Stimulated activated naive B cell treated with anti-CD40 and anti-IgM and Interleukin-4, amounts not matched to agents 10 μg/mL and 1 μg/mL and 100 μg/mL, for 72 hours (primary cell): ENCODE measurements around the gene WWOX.
"Not testable (repeated sequence)": the region's sequence is repeated elsewhere in the genome, so short reads cannot be mapped to it uniquely, and the experiment has no call there.

Experiments used
- ATAC-seq, 2 donors: fragments of 150-1000 bp; cut with Tn5 transposase; replicated peaks; 2 replicates each; pipeline ENCODE4 v1.10.0; 2021; ENCODE audit warnings: moderate library complexity in 1 of 2
- DNase-seq: peaks from one replicate; pipeline ENCODE4 v3.0.0; 2021
- H3K27ac Mint-ChIP-seq: one replicate; pipeline ENCODE4 v1.8.0; 2022; ENCODE audit warnings: mild to moderate bottlenecking, mixed read lengths
- H3K27me3 Mint-ChIP-seq, 2 donors: one replicate each; pipeline ENCODE4 v1.8.0; 2022; ENCODE audit warnings: mixed read lengths in 2 of 2
- H3K36me3 Mint-ChIP-seq, 2 donors: one replicate each; pipeline ENCODE4 v1.8.0; 2022; ENCODE audit warnings: mixed read lengths in 2 of 2, mild to moderate bottlenecking in 1 of 2
- H3K4me1 Mint-ChIP-seq, 2 donors: one replicate each; pipeline ENCODE4 v1.8.0; 2022; ENCODE audit warnings: mixed read lengths in 2 of 2, mild to moderate bottlenecking in 1 of 2
- H3K4me3 Mint-ChIP-seq, 2 donors: one replicate each; pipeline ENCODE4 v1.8.0; 2022; ENCODE audit warnings: mild to moderate bottlenecking in 2 of 2, mixed read lengths in 2 of 2, moderate library complexity in 1 of 2
- H3K9me3 Mint-ChIP-seq, 2 donors: one replicate each; pipeline ENCODE4 v1.8.0; 2022; ENCODE audit warnings: mixed read lengths in 2 of 2, mild to moderate bottlenecking in 1 of 2

WWOX gene

DNA sequence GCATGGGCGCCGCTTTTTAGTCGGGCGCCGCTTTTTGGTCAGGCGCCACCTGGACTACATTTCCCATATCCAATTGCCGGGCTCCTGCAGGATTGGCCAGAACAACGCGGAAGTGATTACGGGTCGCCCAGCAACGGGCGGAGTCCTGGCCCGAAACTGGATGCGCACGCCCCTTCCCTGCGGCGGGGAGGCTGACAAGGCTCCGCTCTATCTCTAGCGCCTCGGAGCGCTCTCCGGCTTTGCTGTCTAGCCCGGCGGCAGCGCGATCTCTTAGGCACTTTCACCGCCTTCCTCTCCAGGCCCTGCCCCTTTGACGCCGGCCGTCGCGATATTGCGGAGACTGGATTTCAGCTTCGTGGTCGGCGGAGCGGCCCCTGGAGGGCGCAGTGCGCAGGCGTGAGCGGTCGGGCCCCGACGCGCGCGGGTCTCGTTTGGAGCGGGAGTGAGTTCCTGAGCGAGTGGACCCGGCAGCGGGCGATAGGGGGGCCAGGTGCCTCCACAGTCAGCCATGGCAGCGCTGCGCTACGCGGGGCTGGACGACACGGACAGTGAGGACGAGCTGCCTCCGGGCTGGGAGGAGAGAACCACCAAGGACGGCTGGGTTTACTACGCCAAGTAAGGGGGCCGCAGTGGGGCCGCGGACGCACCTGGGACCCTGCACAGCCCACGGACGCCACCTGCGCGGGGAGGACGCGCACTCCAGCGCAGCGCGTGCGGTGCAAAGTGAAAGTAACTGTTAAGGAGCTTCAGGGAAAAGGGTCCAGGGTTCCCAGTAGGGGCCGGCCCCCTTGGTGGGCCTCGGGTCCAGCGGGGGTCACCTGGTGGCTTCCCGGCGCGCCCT, at the start of gene WWOX:
Gene WWOX, plus strand, starts transcription at position 384 of the 841 bp plus-strand sequence.
- Mint-ChIP-seq H3K4me1 (peaks cover 9 to 22% of the 10 kb centered on the region in 2 donors), H3K4me3 (peak within 1 kb of the TSS; percentile 94 to 97), H3K36me3 (no peaks in the 10 kb centered on the region), H3K27ac (peak within 1 kb of the TSS; percentile 94), H3K27me3 (peaks cover 4 to 11% of the 10 kb centered on the region in 2 donors), H3K9me3 (peaks cover 2% of the 10 kb centered on the region in 2 donors)
- ATAC-seq (peak; percentile 95 to 96), DNase-seq (peak; percentile 96)

DNA sequence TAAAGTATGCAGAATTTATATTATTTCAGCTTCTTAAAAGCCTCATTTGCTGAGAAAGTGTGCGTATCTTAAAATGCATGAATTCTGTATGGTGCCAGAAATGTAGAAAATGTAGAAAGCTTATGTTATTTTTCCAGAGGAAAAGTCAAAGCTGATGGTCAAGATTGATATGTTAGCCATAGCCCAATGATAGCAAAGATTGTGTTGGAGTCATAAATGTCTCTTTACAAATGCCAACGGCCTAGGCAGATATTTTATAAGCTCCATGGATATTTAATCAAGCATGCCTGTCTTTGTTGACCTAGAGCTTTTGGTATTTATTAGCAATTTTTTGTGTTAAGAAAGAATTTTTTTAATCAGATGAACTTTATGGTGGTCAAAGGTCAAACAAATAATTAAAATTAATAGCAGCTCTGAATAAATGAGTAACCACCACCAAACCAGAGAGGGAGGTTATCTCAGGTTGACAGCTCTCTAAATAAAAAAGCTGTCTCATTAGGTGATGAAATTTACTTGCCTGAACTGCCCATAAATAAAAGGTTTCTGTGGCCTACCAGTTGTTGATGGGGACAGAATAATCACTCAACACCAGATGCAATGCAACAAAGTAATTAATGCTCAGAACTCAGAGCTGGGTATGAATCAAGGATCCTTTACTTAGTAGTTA, 48.6 kb upstream of the WWOX start:
- no peak for DNase-seq
- Mint-ChIP-seq H3K27ac (no peak overlapping the region), H3K36me3 (no peaks in the 10 kb centered on the region), H3K27me3 (peaks cover 16 to 24% of the 10 kb centered on the region in 2 donors), H3K9me3 (no peaks in the 10 kb centered on the region), H3K4me3 (no peak overlapping the region), H3K4me1 (no peaks in the 10 kb centered on the region)
- ATAC-seq = no peak

DNA sequence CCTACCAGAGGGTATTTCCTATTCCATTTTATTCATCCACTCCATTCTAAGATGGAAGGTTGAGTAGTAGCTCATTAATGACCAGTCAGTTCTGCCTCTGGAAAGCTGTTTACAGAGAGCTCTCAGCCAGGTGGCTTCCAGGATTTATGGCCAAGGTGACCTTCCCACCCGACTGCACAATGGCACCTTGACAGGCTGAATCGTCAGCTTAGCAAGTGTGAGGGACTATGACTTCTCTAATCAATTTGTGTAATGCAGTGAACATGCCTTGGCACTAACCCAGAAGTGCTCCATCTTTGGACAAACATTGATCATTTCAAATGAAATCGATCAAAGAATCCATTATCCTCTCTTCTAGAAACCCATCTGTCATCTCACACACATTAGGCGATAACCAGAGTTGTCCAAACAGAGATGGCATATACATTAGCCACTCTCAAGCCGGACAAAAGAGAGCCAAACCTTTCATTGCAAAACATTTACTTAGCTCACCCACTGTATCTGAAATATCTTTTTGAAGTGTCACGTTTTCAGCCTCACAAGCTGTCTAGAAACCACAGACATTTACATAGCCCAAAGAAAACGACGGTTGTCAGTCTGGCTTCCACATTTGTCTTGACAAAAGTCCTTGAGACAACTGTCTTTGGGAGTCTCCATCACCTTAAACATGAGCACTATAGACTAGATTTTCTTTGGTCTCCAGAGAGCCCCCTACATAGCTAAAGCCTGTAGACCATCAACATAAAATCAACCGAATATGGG, 41.5 kb upstream of the WWOX start:
- Mint-ChIP-seq H3K4me1 (no peaks in the 10 kb centered on the region), H3K9me3 (no peaks in the 10 kb centered on the region), H3K27me3 (peaks cover 13 to 20% of the 10 kb centered on the region in 2 donors), H3K4me3 (no peak overlapping the region), H3K27ac (no peak overlapping the region), H3K36me3 (no peaks in the 10 kb centered on the region)
- no peak for DNase-seq
- ATAC-seq = no peak

DNA sequence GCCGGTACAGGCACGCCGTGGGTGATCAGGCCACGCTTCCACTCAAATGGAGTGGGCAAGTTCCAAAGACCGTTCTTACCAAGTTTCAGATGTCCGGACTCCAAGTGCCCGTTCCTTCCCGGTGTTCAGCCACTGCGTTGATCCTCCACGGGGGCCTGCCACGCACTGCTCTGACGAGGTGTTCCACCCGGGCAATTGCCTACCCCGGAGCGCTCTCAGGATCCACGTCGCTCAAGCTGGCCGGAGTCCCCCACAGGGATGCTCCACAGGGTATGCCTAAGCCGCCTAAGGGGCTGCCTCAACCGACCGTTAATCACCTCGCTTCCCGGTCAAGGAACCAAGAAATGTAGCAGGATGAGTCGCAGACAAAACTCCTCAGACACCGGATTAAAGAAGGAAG, 39.6 kb upstream of the WWOX start:
- not testable (repeated sequence) for ATAC-seq, DNase-seq, H3K4me1 Mint-ChIP-seq, H3K4me3 Mint-ChIP-seq, H3K36me3 Mint-ChIP-seq, H3K9me3 Mint-ChIP-seq, H3K27ac Mint-ChIP-seq
- peaks cover 17 to 19% of the 10 kb centered on the region in 2 donors for H3K27me3 Mint-ChIP-seq

DNA sequence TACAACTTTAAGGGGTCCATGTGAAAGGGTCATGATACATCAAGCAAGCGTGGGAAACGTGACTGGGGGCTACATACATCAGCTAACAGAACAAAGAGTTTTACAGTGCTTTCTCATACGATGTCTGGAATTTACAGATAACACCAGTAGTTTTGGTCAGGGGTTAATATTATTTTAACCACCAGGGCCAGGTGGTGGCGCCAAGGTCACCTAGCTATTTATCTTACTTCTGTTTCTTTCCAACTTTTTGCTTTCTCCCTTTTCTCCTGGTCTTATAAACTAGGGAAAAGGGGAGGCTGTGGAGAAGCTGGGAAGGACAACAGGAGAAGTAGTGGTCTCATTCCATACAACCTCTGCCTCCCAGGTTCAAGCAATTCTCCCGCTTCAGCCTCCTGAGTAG, 39.2 kb upstream of the WWOX start:
- Mint-ChIP-seq H3K9me3 (no peaks in the 10 kb centered on the region), H3K36me3 (no peaks in the 10 kb centered on the region), H3K27me3 (peaks cover 14 to 22% of the 10 kb centered on the region in 2 donors), H3K27ac (no peak overlapping the region), H3K4me3 (no peak overlapping the region), H3K4me1 (no peaks in the 10 kb centered on the region)
- DNase-seq = no peak
- ATAC-seq = no peak

DNA sequence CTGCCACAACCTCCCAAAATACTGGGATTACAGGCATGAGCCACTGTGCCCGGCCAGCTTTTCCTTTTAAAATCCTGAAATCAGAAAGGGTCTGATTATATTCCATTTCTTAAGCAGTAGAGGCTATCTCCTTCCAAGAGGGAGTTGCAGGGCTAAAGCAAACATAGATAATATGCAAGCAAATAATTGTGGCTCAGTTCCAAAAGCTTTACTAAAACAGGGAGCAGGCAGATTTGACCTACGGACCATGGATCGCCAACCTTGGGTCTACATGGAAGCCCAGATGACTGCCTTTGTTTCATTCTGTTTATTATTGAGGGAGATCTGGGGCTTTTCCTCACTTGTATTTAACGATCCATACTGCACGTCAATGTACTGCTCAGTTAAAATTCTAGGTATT, 38.6 kb upstream of the WWOX start:
- Mint-ChIP-seq H3K4me1 (no peaks in the 10 kb centered on the region), H3K36me3 (no peaks in the 10 kb centered on the region), H3K9me3 (no peaks in the 10 kb centered on the region), H3K4me3 (no peak overlapping the region), H3K27ac (no peak overlapping the region), H3K27me3 (peaks cover 14 to 27% of the 10 kb centered on the region in 2 donors)
- ATAC-seq = no peak
- no peak for DNase-seq

DNA sequence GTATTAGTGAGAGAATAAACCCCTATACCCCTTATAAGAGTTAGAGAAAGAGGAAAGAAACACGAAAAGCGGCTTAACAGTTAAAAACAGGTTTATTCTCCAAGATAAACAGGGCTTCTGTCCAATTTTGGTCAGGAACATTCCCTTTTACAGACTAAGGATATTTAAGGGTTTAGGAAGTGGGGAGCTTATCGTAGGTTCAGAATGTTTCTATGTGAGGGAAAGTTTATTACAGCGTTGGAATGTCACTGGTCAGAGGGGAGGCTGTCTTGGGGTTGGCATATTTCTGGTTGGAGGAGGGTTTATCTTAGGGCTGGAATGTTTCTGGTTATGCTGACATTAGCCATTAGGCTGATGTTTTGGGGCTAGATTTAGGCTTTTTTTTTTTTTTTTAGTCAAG, 34.1 kb upstream of the WWOX start:
- no peaks in the 10 kb centered on the region for H3K9me3 Mint-ChIP-seq
- peaks cover 0 to 30% of the 10 kb centered on the region in 2 donors for H3K27me3 Mint-ChIP-seq
- H3K27ac Mint-ChIP-seq = no peak overlapping the region
- no peaks in the 10 kb centered on the region for H3K4me1 Mint-ChIP-seq
- H3K36me3 Mint-ChIP-seq = no peaks in the 10 kb centered on the region
- no peak overlapping the region for H3K4me3 Mint-ChIP-seq
- ATAC-seq = no peak
- no peak for DNase-seq

DNA sequence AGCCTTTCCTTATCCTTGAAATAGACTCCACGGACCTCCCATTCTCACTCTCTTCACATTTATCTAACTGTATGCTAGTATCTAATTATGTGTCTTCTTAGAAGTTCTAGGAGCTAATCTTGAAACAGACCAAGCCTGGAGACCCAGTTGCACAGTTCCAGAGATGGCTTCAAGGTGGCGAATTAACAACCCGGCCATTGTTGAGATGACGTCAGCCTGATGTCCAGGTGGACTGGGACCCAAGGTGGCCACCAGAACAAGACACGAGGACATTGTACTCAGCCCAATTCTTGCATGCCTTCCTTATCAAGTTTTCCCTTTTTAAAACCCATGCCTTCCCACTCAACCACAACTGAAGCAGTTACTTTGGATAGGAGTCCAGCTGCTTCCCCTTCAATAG, 29.5 kb upstream of the WWOX start:
- ATAC-seq (no peak), DNase-seq (no peak)
- no peak overlapping the region for H3K4me3 Mint-ChIP-seq
- H3K27ac Mint-ChIP-seq = no peak overlapping the region
- peaks cover 5 to 47% of the 10 kb centered on the region in 2 donors for H3K27me3 Mint-ChIP-seq
- H3K36me3 Mint-ChIP-seq = no peaks in the 10 kb centered on the region
- no peaks in the 10 kb centered on the region for H3K9me3 Mint-ChIP-seq
- no peaks in the 10 kb centered on the region for H3K4me1 Mint-ChIP-seq

DNA sequence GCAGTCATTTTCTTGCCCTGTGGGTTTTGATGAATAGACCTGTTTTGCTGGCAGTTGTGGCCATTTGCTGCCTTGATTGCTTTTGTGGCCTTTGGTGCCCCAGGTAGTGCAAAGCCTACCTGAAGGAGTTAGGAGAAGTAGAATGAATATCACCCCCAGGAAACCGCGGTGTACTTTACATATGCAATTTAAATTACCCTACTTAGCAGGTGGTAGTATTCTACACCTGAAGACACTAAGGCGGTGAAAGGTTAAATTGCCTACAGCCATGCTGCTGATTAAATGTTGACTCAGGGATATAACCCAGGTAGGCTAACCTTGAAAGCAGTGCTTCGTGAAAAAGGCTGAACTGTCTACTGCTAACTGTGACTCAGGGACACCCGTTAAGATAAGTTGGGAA, 27.2 kb upstream of the WWOX start:
- Mint-ChIP-seq H3K9me3 (no peaks in the 10 kb centered on the region), H3K4me3 (no peak overlapping the region), H3K27me3 (peaks cover 8 to 36% of the 10 kb centered on the region in 2 donors), H3K36me3 (no peaks in the 10 kb centered on the region), H3K4me1 (no peaks in the 10 kb centered on the region), H3K27ac (no peak overlapping the region)
- no peak for ATAC-seq
- DNase-seq = no peak

DNA sequence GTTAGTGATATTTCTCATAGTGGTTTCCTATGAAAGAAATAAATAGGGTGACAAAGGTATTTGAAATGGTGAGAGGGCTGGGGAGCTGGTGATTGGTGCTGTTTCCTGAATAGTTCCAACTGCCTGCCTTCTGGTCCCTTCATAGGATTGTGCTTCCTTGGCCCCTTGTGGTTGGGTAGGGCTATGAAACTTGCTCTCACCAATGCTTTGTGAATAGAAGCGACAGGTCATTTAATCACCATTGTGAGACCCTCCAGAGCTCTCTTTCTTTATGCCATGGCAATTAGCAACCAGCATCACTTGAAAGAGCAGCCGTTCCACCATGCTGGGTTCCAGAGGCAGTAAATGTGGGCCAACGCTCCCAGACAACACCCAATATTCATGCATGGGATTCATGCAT, 23.7 kb upstream of the WWOX start:
- Mint-ChIP-seq H3K36me3 (no peaks in the 10 kb centered on the region), H3K9me3 (no peaks in the 10 kb centered on the region), H3K4me1 (no peaks in the 10 kb centered on the region), H3K27ac (no peak overlapping the region), H3K4me3 (no peak overlapping the region), H3K27me3 (peaks cover 14 to 52% of the 10 kb centered on the region in 2 donors)
- ATAC-seq (no peak), DNase-seq (no peak)

DNA sequence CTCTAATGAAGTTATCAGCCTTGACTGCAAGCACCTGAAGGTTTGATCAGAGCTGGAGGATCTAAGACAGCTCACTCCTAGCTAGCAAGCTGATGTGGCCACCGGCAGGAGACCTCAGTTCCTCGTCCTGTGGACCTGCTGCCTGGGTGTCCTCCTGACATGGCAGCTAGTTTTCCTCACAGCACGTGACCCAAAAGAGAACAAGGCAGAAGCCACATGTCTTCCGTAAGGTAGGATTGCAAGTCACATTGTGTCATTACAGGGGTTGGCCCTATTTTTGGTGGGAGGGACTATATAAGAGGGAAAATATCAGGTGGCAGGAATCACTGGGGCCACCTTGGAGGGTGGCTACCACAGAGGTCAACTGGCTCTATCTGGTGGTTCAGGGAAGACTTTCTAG, 18.1 kb upstream of the WWOX start:
- no peak for ATAC-seq
- H3K36me3 Mint-ChIP-seq = no peaks in the 10 kb centered on the region
- H3K27ac Mint-ChIP-seq = no peak overlapping the region

DNA sequence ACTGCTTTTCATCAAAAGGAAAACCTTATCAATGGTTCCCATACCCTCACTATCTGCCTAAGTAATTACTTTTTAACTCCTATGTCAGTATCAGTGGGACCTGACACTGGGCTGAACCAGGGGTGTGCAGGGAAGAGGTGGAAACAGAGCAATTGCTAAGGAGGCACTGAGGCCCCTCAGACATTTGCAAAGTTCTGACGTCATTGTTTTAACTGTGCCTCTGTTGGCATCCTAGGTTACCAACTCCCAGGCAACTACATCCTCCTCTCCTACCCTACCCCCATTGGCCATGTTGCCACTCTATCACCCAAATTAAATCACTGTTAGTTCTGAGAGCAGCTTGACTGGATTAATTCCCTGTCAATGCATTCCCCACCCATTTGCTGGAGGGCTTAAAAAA, 8.0 kb upstream of the WWOX start:
- no peaks in the 10 kb centered on the region for H3K36me3 Mint-ChIP-seq
- no peak overlapping the region for H3K27ac Mint-ChIP-seq
- ATAC-seq = no peak
- H3K4me1 Mint-ChIP-seq = no peaks in the 10 kb centered on the region
- no peak for DNase-seq
- H3K4me3 Mint-ChIP-seq = no peak overlapping the region
- H3K27me3 Mint-ChIP-seq = peaks cover 18 to 23% of the 10 kb centered on the region in 2 donors
- peaks cover 2 to 4% of the 10 kb centered on the region in 2 donors for H3K9me3 Mint-ChIP-seq

More for the DNA sequence above, 18.1 kb upstream of the WWOX start:
- Mint-ChIP-seq H3K4me3 (no peak overlapping the region), H3K27me3 (peaks cover 17 to 52% of the 10 kb centered on the region in 2 donors), H3K9me3 (no peaks in the 10 kb centered on the region), H3K4me1 (no peaks in the 10 kb centered on the region)
- DNase-seq = no peak

DNA sequence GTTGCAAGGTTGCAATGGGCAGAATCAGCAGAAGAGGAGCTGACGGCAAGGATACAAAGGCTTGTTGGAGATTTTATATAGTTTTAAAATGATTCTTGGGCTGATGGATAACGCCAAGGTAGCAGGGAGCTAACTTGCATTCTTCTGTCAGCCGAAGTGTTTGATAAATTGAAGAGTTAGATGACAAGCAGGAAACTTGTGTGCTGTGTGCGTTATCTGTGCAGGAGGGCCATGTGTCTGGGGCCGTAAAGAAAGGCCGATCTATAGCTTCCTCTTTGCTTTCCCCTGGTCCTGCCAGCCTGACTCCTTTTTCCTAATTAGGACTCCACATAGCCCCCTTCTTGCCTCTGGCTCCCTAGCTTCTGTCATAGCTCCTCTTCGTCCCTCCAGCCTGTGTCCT, 6.7 kb upstream of the WWOX start:
- DNase-seq = no peak
- Mint-ChIP-seq H3K27me3 (peaks cover 18 to 23% of the 10 kb centered on the region in 2 donors), H3K27ac (no peak overlapping the region), H3K4me1 (no peaks in the 10 kb centered on the region), H3K36me3 (no peaks in the 10 kb centered on the region), H3K4me3 (no peak overlapping the region), H3K9me3 (peaks cover 2 to 4% of the 10 kb centered on the region in 2 donors)
- ATAC-seq = no peak

DNA sequence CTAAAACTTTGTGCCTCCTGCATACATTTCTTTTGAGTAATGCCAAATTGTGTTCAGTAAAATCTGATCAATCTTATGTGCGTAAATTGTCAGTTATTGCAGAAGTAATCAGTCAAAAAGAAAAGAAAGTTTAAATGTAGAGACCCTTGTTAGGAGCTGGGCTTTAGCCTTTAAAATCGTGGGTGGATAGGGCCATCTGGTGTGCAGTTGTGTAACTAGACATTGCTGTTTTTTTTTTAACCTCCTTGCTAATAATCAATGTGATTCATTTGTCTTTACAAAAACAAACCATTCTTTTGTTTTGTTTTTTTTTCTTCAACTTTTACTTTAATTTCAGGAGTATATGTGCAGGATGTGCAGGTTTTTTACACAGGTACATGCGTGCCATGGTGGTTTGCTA, 5.3 kb upstream of the WWOX start:
- DNase-seq (no peak), ATAC-seq (no peak)
- Mint-ChIP-seq H3K27ac (no peak overlapping the region), H3K4me3 (no peak overlapping the region), H3K9me3 (peaks cover 2 to 4% of the 10 kb centered on the region in 2 donors), H3K4me1 (peaks cover 5 to 7% of the 10 kb centered on the region in 2 donors), H3K27me3 (peaks cover 18 to 23% of the 10 kb centered on the region in 2 donors), H3K36me3 (no peaks in the 10 kb centered on the region)
